ENCODE measurements around the gene CKM.

CKM gene

DNA sequence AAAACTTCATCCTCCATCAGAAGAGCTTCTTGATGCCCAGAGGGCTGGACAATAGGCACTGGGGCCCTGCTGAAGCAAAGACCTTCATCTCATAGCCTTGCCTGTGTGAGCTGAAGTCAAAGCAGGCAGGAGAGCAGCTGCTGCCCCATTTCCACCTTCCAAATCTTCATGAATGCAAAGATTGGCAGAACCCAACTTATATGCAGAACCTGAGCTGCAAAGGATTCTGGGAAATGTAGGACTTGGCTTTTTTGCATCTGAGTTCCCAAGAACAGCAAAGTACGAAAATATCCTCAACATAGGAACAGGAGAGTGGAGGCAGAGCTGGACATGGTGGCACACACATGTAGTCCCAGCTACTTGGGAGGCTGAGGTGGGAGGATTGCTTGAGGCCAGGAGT lies 30.8 kb downstream of the CKM start:
- no peak for TF ChIP-seq CTCF (IDR thresholded peaks at IDR 0.05; ENCODE audit: borderline replicate concordance, insufficient read depth, low read depth, low read length)
- H3K4me3 ChIP-seq (ENCODE audit: low read depth, low read length): no peak overlapping the region

DNA sequence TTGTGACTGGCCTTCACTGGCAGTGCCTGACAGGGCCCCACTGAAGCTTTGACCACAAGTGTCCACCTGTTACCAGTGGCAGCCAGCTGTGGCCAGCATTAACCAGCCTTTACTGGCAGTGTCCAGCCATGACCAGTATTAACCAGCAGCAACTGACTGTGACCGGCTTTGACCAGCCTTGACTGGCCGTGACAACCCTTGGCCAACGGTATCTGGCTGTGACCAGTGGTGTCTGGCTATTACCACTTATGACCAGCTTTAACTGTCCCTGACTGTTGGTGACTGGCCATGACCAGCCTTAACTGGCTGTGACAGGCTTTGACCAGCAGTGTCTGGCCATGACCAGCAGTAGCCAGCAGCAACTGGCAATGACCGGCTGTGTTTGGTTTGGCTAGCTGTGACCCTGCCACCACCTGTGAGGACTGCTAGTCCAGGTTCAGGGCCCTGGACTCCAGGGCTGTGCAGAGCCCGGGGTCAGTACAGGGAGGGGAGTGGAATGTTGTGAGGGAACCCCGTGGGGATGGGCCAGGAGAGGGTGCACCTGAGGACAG lies 32.2 kb downstream of the CKM start:
- no peak overlapping the region for H3K4me3 ChIP-seq (ENCODE audit: low read depth, low read length)
- no peak for TF ChIP-seq CTCF (IDR thresholded peaks at IDR 0.05; ENCODE audit: borderline replicate concordance, insufficient read depth, low read depth, low read length)

DNA sequence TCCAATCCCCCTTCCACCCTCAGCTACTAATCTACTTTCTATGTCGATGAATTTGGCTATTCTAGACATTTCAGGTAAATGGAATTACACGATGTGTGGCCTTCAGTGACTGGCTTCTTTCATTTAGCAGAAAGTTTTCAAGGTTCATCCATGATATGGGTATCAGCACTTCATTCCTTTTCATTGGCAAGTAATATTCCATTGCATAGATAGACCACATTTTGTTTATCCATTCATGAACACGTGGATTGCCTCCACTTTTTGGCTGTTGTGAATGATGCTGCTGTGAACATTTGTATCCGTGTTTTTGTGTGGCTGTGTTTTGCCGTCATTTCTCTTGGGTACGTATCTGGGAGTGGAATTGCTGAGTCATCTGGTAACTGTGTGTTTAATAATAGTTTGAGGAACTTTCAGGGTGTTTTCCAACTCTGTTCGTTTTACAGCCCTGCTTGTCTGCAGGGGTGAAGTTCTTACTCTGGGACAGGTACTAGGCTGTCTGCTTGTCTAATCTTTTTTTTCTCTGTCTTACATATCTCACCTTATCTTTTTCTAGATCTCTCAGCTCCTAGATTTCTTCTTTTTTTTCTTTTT lies 39.1 kb downstream of the CKM start:
- H3K4me3 ChIP-seq (ENCODE audit: low read depth, low read length): no peak overlapping the region
- no peak for TF ChIP-seq CTCF (IDR thresholded peaks at IDR 0.05; ENCODE audit: borderline replicate concordance, insufficient read depth, low read depth, low read length)

- H3K4me3 ChIP-seq (ENCODE audit: low read depth, low read length): no peak overlapping the region
- TF ChIP-seq CTCF (IDR thresholded peaks at IDR 0.05; ENCODE audit: borderline replicate concordance, insufficient read depth, low read depth, low read length): no peak
Measured at GRCh38 chr19:45280471-45280961, 42.2 kb downstream of the CKM start.

GRCh38 chr19:45279587-45280192 lies 43.0 kb downstream of the CKM start:
- no peak for TF ChIP-seq CTCF (IDR thresholded peaks at IDR 0.05; ENCODE audit: borderline replicate concordance, insufficient read depth, low read depth, low read length)
- no peak overlapping the region for H3K4me3 ChIP-seq (ENCODE audit: low read depth, low read length)

- no peak overlapping the region for H3K4me3 ChIP-seq (ENCODE audit: low read depth, low read length)
- TF ChIP-seq CTCF (IDR thresholded peaks at IDR 0.05; ENCODE audit: borderline replicate concordance, insufficient read depth, low read depth, low read length): no peak
Measured at GRCh38 chr19:45278087-45278486, 44.6 kb downstream of the CKM start.

DNA sequence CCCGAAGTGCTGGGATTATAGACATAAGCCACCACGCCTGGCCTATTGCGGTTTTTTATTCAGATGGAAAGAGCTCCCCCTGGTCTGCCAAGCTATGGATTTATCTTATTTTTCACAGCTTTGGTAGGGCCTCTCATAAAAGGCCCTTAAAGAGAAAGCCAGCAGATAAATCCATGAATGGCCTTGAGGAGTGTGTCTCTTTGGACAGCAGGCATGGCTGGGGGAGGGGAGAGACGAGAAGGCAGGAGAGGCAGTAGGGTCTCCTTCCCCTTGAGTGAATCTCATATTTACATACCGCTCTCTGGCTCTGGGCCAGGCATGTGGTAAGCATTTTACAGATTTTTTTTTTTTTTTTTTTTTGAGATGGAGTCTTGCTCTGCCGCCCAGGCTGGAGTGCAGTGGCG lies 46.4 kb downstream of the CKM start:
- no peak for TF ChIP-seq CTCF (IDR thresholded peaks at IDR 0.05; ENCODE audit: borderline replicate concordance, insufficient read depth, low read depth, low read length)

More for the DNA sequence above, 46.4 kb downstream of the CKM start:
- H3K4me3 ChIP-seq (ENCODE audit: low read depth, low read length): no peak overlapping the region

Data from GM12875 (cell line).